Stimulated activated CD8-positive, alpha-beta memory T cell treated with anti-CD3 and anti-CD28 coated beads, Interleukin-12 subunit alpha, Interleukin-12 subunit beta, amount 100 ng/mL, for 1 hour (primary cell): Measurements from ENCODE around the gene HPX.

Experiments
- DNase-seq: peaks from one replicate; pipeline ENCODE4 v3.0.0-alpha.2; 2020; ENCODE audit warnings: low read depth

The HPX gene

DNA sequence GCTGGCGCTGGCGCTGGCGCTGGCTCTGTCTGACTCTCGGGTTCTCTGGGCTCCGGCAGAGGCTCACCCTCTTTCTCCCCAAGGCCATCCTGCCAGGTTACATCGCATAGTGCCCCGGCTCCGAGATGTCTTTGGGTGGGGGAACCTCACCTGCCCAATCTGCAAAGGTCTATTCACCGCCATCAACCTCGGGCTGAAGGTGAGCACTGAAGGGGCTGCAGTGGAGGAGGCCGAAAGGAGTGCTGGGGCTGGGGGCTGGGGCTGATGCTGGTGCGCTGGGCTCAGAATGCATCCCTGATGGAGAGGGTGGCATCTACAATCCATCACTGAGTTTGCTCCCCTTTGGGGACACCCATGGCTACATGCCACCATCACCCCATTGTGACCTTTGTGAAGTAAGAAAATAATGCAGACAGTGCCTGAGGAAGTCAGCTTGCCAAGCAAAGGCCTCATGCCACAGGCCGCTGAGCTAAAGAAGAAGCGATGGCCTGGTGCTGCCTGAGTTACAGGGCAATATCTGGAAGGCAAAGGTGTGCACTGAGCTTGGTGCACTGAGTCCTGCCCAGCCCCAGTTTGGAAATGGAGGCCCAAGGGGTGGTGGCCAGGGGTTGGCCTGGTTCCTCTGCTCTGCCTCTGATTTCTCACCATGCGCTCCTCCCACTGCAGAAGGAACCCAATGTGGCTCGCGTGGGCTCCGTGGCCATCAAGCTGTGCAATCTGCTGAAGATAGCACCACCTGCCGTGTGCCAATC lies 49.9 kb downstream of the HPX start:
- DNase-seq = no peak

DNA sequence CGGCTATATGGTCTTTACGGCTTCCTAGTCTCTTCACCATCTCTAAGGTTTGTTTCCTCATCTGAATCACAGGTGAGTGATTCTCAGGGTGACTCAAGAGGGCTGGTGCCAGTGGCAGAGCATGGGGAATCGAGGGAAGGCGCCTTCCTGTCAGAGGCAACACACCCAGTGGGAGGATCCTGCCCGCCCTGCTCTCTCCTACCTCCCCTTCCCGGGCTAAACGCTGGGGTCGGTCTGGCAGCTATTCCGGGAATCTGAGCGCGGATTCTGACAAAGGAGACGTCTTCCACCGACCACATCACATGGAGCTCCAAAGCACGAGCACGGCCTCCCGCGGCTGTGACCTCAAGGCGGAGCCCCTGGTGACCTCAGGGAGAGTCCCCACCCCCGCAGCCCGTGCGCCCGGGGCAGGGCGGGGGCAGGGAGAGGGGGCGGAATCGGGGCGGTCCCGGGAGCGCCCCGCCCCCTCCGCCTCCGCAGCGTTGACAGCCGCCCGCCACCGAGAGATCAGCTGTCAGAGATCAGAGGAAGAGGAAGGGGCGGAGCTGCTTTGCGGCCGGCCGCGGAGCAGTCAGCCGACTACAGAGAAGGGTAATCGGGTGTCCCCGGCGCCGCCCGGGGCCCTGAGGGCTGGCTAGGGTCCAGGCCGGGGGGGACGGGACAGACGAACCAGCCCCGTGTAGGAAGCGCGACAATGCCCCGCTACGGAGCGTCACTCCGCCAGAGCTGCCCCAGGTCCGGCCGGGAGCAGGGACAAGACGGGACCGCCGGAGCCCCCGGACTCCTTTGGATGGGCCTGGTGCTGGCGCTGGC lies 50.7 kb downstream of the HPX start, which contains the start of gene SMPD1:
SMPD1 (plus strand) TSS at position 570 of the 813 bp plus-strand sequence; CDS start at position 695, 125 bp downstream.
- DNase-seq = peak; percentile 86

DNA sequence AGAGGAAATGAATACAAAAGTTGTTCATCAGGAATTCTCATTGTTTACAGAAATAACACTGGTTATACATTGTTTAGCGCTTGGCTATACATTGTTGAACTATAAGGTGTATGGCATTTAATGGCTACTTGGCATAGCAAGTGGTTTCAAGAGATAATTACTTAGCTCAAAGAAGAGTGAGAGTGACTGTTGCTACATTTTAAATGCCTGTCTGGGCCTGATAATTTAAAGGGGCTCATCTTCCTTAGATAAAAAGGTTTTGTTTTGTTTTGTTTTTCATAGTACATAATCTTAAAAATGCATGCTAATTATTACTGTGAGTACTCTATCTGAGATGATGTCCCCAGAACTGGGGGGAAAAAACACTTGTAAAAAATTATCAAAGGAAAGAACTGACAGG lies 52.0 kb downstream of the HPX start:
- DNase-seq = no peak

GRCh38 chr11:6387811-6388599 lies 52.8 kb downstream of the HPX start:
- DNase-seq = no peak

DNA sequence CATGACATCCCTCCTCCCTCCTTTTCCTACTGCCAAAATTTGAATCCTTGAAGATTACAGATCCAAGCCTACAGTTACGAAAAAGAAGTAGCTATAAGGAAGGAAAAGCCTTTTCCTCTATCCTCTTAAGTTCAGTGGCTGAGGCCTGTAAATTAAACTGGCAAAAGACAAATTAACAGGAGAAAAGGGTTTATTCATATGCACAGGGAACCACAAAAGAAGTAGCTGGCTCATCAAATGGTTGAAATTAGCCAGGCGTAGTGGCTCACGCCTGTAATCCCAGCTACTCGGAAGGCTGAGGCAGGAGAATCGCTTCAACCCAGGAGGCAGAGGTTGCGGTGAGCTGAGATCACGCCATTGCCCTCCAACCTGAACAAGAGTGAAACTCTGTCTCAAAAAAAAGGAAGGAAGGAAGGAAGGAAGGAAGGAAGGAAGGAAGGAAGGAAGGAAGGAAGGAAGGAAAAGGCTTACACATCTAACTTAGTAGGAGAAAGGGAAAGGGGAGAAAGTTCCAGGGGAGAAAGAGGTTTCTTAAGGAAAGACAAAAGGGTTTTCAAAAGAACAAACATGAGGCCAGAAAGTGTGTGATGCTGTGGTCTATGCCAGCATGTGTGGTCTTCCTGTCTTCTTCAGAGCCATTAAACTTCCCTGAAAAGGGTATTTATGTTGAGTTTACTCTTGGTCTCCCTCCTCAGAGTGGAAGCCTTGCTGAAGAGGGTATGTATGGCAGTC lies 55.6 kb downstream of the HPX start:
- no peak for DNase-seq
